Measurements from ENCODE around the gene PLCG1. TPM values are rescaled to one million over a fixed set of nuclear protein-coding genes. Genes with fewer than 3 reads are reported as not detected.
A peak's percentile ranks its signal among the peaks of the same experiment; 100 is the strongest.

PLCG1 gene
- total and polyA plus RNA-seq, 9 of the 15 experiments (the other 6 are each of a cell fraction or from before 2014, with no cell fraction given): 1.7 to 67.0 (median 34.8) TPM

GRCh38 chr20:41118159-41118558 is 19.2 kb upstream of the PLCG1 start (continued):
- TF ChIP-seq ARID3A (IDR thresholded peaks at IDR 0.05; ENCODE audit: borderline replicate concordance, low read depth, low read length) (0 out of 2 replicates have a peak, but pooled peaks have one; percentile 18), ELF4 (CRISPR knock-in tag; IDR thresholded peaks at IDR 0.05) (0 out of 2 replicates have a peak, but pooled peaks have one; percentile 6), NFE2 (IDR thresholded peaks at IDR 0.05; ENCODE audit: low read depth) (0 out of 2 replicates have a peak, but pooled peaks have one; percentile 10), TAL1 (IDR thresholded peaks at IDR 0.05) (peak; percentile 74), ZNF766 (CRISPR knock-in tag; conservative IDR thresholded peaks at IDR 0.05) (0 out of 2 replicates have a peak, but pooled peaks have one; percentile 46), KLF16 (IDR thresholded peaks at IDR 0.05) (peak; percentile 65; the same call in 1 of the 2 replicates), EP300 (IDR thresholded peaks at IDR 0.05; ENCODE audit: low read length) (peak; percentile 47), ARID1B (IDR thresholded peaks at IDR 0.05) (peak; percentile 81), SMAD4 (CRISPR knock-in tag; conservative IDR thresholded peaks at IDR 0.05) (peak; percentile 40; the same call in 1 of the 2 replicates), FOXJ2 (tag; IDR thresholded peaks at IDR 0.05) (peak; percentile 65; the same call in 1 of the 2 replicates), SOX6 (IDR thresholded peaks at IDR 0.05) (0 out of 2 replicates have a peak, but pooled peaks have one; percentile 18), CCNT2 (IDR thresholded peaks at IDR 0.05; ENCODE audit: borderline replicate concordance, extremely low read depth, insufficient read length, low read depth, low read length) (peak; percentile 23), NCOR1 (IDR thresholded peaks at IDR 0.05) (peak; percentile 69)
